Measurements from ENCODE around the gene SELPLG.
"Not testable (repeated sequence)": the region's sequence is repeated elsewhere in the genome, so short reads cannot be mapped to it uniquely, and the experiment has no call there.

SELPLG gene, protein sequence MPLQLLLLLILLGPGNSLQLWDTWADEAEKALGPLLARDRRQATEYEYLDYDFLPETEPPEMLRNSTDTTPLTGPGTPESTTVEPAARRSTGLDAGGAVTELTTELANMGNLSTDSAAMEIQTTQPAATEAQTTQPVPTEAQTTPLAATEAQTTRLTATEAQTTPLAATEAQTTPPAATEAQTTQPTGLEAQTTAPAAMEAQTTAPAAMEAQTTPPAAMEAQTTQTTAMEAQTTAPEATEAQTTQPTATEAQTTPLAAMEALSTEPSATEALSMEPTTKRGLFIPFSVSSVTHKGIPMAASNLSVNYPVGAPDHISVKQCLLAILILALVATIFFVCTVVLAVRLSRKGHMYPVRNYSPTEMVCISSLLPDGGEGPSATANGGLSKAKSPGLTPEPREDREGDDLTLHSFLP

DNA sequence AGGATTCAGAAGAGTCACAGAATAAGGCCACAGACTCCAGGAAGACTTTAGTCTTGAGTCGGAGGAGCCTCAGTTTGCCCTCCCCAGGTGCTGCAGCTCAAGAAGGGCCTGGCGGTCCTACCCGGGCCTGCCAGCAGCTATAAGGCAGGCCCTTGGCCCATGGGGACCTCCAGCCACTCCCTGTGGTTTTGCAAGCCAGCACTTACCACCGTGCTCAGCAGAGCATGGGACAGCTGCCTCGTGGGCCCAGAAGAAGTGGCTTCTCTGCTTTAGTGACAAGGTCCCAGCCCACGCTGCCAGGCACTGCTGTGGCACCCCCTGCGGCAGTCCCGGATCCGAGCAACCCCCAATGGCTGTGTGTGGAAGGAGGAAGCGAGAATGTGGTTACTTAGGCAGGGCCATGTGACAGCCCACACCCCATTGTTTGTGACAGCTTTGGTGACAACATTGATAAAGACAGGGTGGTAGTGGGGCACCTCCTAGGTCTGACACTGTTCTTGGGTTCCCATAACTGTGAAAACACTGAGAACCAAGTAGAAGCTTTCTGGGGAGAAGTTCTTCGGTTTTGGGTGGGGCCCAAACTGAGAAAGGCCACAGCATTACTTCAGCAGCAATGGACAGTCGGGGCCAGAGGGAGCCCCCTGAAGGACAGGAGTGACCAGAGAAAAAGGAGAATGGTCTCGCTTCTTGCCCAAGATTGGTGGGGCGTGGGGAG is at the start of gene SELPLG:
SELPLG (minus strand) TSS at position 361 of the 715 bp plus-strand sequence. CDS start 9,587 bp downstream, outside the sequence.
- DNase-seq (ENCODE audit: low read depth in 2 of 2): peak; percentile 56 to 68

DNA sequence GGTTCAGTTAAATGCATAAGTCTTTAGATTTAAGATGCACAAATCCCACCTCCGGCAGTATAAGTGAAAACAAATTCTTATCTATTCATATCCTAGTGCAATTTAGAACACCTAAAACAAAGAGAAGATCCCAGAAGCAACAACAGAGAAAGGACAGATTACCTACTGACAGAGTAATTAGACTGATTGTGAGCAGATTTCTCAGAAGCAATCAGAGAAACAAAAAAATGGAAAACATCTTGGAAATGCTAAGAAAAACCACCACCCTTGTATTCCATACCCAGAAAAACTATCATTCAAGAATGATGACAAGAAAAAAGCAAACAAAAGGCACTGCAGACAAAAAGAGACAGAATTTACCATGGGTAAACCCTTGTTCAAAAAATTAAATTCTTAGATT is 47.6 kb upstream of the SELPLG start:
- no peak for DNase-seq (ENCODE audit: low read depth in 2 of 2)

DNA sequence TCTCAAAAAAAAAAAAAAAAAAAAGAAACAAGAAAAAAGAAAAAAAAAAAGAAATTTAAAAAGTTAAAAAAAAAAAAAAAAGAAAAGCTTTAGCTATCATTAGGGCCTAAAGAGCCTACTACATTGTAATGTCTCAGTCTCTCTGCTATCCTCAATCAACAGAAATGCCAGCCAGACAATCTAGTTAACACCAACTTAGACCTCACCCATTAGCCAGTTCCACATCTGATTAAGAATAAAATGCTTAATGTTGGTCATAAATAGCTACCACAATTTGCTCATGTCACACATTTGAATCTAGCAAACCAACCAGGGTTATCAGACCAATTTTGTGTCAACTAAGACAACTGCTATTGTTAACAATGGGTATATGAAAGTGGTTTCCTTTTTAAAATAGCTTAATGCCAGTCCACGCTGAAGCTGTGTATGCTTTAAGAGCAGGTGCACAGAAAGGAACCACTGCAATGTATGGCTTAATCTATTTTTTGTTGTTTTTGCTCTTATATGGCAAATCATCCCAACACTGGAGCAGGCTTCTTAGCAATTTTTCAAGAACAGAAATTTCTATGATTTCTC is 45.5 kb upstream of the SELPLG start:
- DNase-seq (ENCODE audit: low read depth in 2 of 2): no peak

DNA sequence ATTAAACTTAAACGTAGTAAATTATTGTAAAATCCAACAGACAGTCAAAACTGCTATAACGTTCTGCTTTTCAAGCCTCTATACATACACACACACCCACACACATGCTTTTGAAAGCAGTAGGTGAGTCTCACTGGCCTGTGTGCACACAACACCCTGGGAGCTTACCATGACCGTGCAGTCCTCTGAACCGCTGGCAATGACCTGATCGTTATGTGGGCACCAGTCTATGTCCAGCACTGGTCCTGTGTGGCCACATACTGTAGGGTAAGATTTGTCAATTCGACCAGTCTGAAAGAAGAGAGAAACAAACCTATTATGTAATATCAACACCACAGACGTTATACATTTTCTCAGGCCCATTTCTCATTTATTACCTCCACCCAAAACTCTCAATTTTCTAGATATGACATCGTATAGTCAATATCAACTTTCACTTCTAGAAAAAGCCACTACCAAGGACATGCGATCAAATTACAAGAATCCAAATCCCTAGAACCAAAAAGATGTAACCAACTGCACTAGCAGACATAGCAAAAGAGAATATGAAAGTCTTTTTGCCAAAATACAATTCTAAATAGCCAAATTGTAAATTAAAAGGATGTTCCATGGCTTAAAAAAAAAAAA is 44.5 kb upstream of the SELPLG start:
- DNase-seq (ENCODE audit: low read depth in 2 of 2): no peak

DNA sequence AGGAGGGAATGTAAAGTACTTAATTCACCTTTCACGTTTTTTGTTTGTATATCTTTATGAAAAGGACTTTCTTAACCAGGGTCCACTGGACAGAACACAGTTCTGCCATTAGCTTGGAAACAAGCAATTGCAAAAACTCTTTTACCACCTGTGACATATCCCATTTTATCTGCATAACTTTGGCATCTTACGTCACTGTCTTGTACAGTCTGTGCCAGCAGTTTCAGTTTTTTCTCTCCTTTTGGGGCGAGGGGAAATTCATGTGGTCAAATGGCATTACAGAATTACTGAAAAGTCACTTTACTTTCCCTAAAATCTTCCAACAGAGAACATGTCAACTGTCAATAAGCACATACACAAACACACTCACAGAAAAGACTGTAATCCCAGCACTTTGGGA is 43.7 kb upstream of the SELPLG start:
- no peak for DNase-seq (ENCODE audit: low read depth in 2 of 2)

DNA sequence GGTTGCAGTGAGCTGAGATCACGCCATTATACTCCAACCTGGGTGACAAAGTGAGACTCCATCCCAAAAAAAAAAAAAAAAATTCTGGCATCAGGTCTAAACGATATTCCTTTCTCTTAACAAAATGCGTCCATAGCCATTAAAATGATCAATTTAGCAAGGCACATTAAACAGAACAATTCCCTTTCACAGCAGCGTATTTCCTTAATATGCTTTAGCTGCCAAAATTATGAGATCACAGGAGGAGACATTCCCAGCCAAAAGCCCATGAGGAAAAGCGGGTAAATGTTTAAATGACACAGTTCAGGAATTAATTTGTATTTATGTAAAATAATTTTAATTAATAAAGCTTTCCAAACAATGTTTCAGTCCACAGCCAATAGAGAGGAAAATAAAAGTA is 43.0 kb upstream of the SELPLG start:
- DNase-seq (ENCODE audit: low read depth in 2 of 2): no peak

DNA sequence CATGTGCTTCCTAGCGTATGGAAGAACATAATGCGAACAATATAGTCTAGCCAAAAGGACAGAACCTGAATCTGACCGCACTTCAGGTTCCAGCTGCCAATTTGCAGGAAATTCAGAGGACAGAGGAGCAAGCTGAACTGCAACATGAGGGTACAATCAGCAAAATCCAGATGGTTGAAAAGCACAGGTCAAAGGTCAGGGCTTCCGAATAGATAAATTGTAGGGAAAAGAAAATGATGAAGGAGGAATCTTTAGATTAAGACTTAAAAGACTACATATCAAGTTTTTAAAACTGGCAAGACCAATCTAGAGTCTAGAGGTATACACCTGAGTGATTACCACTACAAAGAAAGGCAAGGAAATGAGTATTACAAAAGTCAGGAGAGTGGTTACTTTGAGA is 42.1 kb upstream of the SELPLG start:
- no peak for DNase-seq (ENCODE audit: low read depth in 2 of 2)

DNA sequence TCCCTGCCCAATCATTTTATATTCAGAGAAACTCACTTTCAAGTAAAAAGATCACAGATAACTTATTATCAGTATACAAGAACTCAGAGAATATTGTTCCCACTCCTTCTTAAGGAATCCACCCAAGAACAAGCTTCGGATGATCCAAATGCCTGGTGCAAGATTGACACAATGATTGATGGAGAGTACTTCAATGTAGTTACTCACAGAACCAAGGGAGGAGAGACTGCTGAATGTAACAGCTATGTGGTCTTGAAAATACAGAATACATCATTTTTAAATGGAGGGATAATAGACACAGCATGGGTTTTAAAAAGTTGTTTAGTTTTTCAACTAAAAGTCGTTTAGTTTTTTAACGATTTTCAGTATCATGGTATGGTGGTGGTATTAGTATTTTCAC is 38.4 kb upstream of the SELPLG start:
- DNase-seq (ENCODE audit: low read depth in 2 of 2): no peak

DNA sequence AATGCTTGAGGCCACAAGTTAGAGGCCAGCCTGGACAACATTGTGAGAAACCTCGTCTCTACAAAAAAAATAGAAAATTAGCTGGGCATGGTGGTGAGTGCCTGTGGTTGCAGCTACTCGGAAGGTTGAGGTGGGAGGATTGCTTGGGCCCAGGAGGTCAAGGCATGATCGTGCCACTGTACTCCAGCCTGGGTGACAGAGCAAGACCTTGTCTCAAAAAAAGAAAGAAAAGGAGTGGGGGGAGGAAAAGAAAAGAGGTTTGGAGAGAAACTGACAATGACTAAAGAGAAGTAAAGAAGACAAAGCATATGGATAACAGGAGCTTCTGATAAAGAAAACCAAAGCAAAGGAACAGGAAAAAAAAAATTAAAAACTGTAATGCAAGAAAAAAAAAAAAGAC is 37.4 kb upstream of the SELPLG start:
- no peak for DNase-seq (ENCODE audit: low read depth in 2 of 2)

DNA sequence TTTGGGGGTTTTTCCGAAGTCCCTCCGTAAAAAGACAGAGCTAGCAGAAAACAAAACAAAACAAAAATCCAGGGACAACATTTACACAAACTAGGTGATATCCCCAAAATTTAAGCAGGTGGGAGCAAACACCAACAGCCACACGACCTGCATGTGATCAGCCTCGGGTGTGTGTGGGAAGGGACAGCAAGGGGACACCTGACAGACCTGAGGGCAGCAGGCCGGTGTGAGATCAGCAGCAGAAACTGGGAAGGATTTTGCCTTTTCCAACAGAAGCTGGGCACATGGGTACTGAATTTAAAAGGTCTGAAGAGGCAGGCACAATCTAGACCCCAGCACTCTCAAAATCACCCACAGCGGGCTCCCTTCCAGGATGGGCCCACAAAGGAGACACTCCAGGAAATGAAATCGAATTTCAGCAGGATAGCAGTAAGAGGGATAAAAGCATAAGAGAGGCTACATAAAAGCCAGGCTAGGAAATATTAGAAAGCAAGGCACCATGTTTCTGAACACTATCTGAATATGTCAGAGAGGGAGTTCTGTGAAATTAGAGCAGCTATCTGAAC is 36.5 kb upstream of the SELPLG start:
- DNase-seq (ENCODE audit: low read depth in 2 of 2): no peak

DNA sequence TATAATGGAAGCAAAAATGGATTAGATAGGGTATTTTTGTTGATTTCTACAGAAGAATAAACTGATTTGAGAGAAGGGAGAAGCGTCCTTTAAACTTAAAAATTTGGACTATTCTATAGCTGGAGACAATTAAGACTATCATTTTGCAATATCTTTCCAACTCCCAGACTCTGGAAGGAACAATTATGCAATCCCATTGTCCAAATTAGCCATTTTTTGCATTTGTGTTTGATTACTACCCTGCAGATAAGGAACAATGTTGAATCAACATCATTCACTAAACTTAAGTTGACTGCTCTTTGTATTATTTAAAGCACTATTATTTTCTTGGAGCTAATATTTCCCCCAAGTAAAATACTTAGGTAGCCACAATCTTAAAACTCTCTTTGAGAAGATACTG is 34.8 kb upstream of the SELPLG start:
- no peak for DNase-seq (ENCODE audit: low read depth in 2 of 2)

DNA sequence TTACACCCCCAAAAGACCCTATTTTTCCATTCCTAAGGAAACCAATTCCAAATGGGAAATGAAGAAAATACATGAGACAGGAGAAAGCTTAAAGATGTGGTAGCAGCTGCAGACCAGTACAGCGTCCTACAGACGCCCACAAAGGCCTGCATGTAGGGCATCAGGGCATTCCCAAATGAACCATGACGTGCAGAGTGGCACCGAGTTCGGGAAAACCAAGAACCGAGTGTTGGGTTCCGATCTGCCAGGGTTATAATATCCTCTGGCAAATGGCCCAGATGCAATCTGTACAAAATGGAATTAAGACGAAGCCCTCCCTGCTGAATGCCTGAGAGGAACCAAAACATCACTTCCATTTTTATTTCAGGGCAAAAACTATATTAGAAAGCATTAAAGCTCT is 34.4 kb upstream of the SELPLG start:
- no peak for DNase-seq (ENCODE audit: low read depth in 2 of 2)

DNA sequence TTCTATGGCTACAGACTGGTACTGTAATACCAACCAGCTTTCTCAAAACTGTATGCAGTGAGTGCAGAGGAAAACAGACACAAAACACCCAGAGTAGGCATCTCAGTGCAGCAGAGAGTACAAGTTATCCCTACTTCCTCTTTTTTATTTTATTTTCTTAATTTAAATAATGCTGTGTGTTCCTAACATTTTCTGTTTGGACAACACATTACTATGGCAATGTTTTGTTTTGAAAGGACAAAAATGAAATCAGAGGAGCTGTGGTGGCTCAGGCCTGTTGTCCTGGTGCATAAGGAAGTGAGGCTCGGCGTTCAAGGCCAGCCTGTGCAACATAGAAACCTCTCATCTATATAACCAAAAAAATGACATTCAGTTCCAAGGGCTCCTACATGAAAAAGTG is 33.7 kb upstream of the SELPLG start:
- DNase-seq (ENCODE audit: low read depth in 2 of 2): no peak

DNA sequence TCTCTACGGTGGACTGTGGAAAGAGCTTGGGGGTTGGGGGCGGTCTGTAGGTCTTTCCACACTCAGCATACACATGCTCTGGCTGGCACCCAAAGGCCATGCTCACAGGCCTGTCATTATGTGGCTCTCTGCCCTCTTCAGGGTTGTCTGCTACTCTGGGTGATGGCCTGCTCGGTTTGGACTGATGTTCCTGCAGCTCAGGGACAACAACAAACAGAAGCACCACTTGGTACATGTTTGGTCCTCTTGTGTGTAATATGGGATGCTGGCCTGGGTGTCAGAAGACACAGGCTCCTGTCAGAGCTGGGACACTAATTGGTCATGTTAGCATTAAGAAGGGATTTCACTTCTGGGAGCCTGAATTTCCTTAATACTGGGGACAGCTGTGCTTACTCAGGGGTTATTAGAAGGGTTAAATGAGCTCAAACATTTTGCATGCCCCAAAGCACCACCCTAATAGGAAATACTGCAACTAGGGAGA is 32.7 kb upstream of the SELPLG start:
- no peak for DNase-seq (ENCODE audit: low read depth in 2 of 2)

DNA sequence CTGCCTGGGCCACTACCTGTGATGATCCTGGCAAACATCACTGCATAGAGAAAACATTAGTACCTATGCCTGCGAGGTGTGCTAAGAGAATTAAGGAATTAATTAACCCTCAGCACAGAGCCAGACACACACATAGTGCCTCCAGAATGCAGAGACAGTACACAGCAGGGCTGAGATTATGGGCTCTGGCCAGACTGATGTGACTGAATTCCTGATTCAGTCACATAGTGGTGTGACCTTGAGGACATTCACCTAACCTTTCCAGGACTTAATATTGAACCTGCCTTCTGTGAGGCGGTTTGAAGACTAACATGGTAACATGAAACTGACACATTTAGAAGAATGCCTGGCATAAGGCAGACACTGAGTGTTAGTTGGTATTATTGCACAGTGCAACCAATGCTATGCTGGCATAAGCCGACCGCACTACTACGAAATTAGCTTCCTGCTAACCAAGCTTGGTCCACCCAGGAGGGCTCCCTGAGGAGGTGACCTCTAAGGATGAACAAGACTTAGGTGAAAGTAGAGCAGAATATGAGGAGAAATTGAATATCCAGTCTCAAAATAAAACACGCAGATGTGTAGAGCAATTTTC is 32.0 kb upstream of the SELPLG start:
- no peak for DNase-seq (ENCODE audit: low read depth in 2 of 2)

DNA sequence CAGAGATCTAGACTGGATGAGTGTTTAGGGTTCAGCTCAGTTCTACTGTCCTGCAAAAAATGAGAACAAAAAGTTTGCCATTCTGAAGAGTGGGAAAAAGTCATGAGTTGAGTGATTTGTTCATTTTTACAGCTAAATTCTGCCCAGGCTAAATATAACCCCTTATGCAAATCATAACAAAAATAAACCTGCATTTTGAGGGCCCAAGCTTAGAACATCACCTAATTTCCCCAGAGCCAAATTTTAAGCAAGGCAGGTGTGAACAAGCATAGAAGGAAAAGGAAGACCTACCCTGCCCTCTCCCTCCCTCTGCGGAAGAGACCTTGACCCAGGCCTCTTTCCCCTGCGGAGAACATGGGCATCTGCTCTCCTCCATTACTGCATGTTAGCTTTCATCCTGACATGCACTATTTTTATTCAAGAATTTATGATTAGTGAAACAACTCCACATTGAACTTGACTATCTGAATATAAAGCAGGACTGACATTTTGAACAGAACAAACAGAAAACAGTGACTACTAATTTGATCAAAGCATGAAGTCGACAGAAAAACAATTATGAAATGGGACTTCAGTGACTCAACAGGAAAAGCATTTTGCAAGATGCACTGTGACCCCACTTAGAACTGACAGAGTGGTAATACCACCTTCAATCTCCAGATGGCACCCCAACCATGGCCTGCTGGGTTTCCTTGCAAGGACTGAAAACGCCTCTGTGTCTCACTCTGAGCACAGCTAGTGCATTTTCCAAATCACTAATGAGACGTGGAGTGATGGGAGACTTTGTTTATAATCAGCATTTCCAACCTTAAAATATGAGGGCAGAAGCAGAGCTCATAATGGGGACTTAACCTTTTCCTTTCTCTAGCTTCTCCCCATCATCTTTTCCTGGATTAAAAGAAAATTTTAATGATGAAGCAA is 30.9 kb upstream of the SELPLG start:
- peak; percentile 65 to 69 for DNase-seq (ENCODE audit: low read depth in 2 of 2)

DNA sequence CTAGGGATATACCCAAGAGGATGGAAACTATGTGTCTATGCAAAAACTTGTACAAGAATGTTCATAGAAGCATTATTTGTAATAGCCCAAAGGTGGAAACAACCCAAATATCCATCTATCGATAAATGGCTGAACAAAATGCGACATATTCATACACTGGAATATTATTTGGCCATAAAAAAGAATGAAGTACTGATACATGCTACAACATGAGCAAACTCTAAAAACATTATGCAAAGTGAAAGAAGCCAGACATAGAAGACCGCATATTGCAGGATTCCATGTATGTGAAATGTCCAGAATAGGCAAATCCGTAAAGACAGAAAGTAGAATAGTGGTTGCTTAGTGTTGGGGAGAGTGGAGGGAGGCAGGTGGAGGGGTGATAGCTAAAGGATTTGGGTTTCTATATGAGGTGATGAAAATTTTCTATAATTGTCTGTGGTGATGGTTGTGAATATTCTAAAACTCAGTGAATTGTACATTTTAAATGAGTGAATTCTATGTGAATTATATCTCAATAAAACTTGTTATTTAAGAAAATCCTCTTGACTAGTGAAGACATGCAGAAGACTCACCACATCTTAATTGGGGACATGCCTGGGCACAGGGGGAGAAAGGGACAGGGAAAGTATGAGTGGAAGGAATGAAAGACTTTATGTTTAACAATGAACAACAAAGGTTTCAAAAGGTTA is 29.8 kb upstream of the SELPLG start:
- DNase-seq (ENCODE audit: low read depth in 2 of 2): no peak

DNA sequence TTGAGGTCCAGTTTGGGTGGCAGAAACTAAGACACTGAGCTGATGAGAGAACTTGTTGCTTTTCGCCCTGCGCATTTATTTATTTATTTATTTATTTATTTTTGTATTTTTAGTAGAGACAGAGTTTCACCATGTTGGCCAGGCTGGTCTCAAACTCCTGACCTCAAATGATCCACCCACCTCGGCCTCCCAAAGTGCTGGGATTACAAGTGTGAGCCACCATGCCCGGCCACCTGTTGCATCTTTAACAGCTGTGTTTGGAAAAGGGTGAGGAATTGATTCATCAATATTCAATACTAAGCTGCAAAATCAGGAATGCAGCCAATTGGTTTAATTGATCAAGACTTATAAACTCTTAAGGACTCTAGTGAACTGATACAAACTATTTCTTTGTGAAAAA is 24.4 kb upstream of the SELPLG start:
- DNase-seq (ENCODE audit: low read depth in 2 of 2): not testable (repeated sequence)

DNA sequence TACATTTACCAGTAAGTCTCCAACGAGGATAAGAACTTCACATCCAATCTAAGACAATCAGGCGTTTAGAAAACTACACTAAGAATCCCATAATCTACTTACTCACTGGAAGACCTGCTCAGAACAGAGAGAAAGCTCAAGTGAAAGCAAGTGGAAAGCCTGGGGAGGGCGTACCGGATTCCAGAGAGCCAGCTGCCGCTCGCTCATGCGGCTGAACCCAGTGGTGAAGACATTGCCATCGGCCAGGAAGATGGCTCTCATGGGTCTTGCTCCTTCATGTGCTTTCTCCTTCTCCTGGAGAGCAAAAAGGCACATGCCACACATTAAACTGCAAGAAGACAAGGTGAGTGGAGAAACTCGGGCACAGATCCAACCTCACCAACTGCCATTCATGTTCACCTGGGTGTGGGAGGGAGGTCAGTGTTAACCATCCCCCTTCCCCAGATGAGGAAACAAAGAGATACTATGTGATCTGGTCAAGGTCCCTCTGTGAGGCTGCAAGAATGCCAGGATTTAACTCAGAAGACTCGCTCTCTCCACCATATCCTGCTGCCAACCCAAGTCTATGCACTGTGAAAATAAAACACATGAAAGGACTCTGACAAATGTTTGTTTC is 23.5 kb upstream of the SELPLG start:
- DNase-seq (ENCODE audit: low read depth in 2 of 2): no peak

All from stimulated activated CD8-positive, alpha-beta memory T cell treated with anti-CD3 and anti-CD28 coated beads, Interleukin-7, amount 100 ng/mL, for 1 hour (primary cell).